ENCODE results near the gene DBI. TPM values are rescaled to one million over a fixed set of nuclear protein-coding genes. Genes with fewer than 3 reads are reported as not detected.
A peak's percentile ranks its signal among the peaks of the same experiment; 100 is the strongest.
"Not testable (repeated sequence)": the region's sequence is repeated elsewhere in the genome, so short reads cannot be mapped to it uniquely, and the experiment has no call there.

DBI gene
- total RNA-seq, 1 donor = 46.8 TPM

DNA sequence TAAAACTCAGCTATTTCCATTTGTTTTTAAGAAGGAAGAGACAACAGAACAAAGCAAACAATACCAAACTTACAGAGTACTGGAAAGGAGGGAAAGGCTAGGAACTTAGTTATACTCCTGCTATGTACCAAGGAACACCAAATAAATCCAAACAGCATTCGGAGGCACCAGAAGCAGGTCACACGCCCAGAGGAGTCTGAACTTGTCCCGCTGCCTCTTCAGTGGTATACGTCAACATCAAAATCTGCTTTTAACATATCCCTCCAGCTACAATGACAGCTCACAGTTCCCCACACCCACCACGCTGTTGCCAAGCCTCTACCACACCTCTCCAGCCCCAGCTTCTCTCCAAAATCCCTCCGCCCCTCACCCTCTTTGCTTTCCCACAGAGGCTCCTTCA is 17.5 kb upstream of the DBI start:
- H3K27me3 ChIP-seq (ENCODE audit: insufficient read depth, low read length) = no peaks in the 10 kb centered on the region
- H3K4me1 ChIP-seq (ENCODE audit: insufficient read depth, low read length) = peaks cover 3% of the 10 kb centered on the region
- no peak overlapping the region for H3K4me3 ChIP-seq (ENCODE audit: low read length)
- no peaks in the 10 kb centered on the region for H3K9me3 ChIP-seq (ENCODE audit: low read depth, low read length)

DNA sequence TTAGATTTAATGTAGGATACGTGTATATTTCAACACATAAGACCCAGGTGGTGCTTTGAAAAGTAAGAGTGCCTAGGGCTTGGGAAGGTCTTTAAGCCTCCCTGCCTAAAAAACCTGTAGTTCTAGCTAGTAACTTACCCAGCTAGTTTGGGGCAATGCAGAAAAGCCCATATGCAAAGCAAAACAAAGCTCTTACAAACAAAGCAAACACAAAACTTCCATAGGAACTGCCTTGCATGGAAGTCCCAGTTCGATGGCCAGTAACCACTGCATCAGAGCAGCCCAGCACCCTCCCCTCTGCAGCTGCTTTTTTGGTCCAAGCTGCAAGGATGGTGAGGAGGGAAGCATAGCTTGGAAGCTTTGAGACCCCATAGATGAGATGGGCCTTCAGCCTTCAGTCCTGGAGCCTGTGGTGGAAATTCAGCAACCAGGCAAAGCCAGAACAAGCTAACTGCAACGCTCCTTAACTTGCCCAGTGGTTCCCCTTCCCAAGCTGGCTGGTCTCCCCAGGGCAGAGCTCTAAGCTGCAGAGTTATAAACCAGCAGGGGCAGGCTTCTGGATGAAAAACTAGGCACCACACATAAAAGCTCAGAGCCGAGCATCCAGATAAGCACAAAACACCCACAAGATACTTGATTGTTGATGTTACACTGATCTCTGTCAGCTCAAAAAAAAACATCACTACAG is 16.3 kb upstream of the DBI start:
- H3K4me1 ChIP-seq (ENCODE audit: insufficient read depth, low read length) = peaks cover 8% of the 10 kb centered on the region
- H3K4me3 ChIP-seq (ENCODE audit: low read length) = no peak overlapping the region
- H3K27me3 ChIP-seq (ENCODE audit: insufficient read depth, low read length) = no peaks in the 10 kb centered on the region
- no peaks in the 10 kb centered on the region for H3K9me3 ChIP-seq (ENCODE audit: low read depth, low read length)

DNA sequence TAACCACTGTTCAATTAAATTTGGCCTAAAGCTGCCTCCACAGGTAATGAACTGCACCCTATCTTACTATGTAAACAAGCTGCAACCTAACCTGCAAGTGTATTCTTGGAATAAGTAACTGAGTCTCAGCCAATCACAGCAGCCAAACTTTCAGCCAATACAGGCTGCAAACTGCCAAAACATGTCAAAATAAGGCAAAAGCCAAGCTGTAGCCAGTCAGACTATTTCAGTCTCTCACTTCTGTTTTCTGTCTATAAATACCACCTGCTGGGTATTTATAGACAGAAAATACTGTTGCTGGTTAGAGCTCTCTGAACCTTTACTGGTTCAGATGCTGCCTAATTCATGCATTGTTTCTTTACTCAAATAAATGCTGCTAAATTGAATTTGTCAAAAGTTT is 14.4 kb upstream of the DBI start:
- Histone ChIP-seq H3K4me3 (ENCODE audit: low read length) (no peak overlapping the region), H3K9me3 (ENCODE audit: low read depth, low read length) (no peaks in the 10 kb centered on the region), H3K4me1 (ENCODE audit: insufficient read depth, low read length) (peaks cover 17% of the 10 kb centered on the region), H3K27me3 (ENCODE audit: insufficient read depth, low read length) (no peaks in the 10 kb centered on the region)

DNA sequence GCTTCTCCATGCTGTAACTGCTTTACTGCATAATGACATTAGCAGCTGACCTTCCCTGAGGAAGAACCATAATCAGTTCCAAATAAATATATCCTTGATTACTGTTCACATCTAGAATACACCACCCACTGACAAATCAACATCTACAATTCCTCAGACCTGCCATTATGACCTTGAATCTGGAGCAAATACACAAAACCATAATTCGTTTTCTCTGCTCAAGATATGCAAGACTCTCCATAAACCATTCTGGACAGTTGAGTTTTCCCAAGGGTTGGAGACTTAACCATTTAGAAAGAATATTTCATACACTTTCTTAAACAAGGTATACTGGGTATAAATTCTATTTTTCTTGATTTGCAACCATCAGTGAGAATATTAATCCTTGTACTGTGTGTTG is 11.9 kb upstream of the DBI start:
- H3K4me1 ChIP-seq (ENCODE audit: insufficient read depth, low read length) = peaks cover 17% of the 10 kb centered on the region
- H3K4me3 ChIP-seq (ENCODE audit: low read length) = no peak overlapping the region
- no peaks in the 10 kb centered on the region for H3K27me3 ChIP-seq (ENCODE audit: insufficient read depth, low read length)
- no peaks in the 10 kb centered on the region for H3K9me3 ChIP-seq (ENCODE audit: low read depth, low read length)

DNA sequence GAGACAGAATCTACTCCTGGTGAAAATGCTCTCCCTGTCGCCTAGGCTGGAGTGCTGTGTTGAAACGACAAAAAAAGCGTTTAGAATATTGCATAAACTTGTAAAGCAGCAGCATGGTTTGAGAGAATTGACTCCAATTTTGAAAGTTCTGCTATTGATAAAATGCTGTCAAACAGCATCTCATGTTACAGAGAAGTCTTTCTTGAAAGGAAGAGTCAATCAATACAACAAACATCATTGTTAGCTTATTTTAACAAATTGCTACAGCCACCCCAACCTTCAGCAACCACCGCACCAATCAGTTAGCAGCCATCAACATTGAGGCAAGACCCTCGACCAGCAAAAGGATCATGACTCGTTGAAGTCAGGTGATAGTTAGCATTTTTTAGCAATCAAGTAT is 7.0 kb upstream of the DBI start:
- peaks cover 29% of the 10 kb centered on the region for H3K4me1 ChIP-seq (ENCODE audit: insufficient read depth, low read length)
- no peak overlapping the region for H3K4me3 ChIP-seq (ENCODE audit: low read length)
- no peaks in the 10 kb centered on the region for H3K9me3 ChIP-seq (ENCODE audit: low read depth, low read length)
- H3K27me3 ChIP-seq (ENCODE audit: insufficient read depth, low read length) = no peaks in the 10 kb centered on the region

DNA sequence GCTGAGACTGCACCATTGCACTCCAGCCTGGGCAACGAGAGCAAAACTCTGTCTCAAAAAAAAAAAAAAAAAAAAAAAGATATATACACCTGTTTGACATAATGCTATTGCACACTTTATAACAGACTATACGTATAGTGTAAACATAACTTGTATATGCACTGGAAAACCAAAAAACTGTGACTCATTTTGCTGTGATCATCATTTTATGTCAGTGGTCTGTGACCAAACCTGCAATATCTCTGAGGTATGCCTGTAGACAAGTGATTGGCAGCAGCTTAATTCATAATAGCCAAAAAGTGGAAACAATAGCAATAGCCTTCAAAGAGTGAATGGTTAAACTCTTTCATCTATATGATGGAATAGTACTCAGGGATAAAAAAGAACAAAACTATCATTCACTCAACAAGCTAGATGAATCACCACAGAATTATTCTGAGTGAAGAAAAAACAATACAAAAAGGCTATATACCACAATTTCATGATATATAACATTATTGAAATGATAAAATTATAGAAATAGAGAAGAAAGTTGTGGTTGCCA is 6.3 kb upstream of the DBI start:
- Histone ChIP-seq H3K4me1 (ENCODE audit: insufficient read depth, low read length) (peaks cover 31% of the 10 kb centered on the region), H3K27me3 (ENCODE audit: insufficient read depth, low read length) (no peaks in the 10 kb centered on the region), H3K9me3 (ENCODE audit: low read depth, low read length) (no peaks in the 10 kb centered on the region), H3K4me3 (ENCODE audit: low read length) (no peak overlapping the region)

DNA sequence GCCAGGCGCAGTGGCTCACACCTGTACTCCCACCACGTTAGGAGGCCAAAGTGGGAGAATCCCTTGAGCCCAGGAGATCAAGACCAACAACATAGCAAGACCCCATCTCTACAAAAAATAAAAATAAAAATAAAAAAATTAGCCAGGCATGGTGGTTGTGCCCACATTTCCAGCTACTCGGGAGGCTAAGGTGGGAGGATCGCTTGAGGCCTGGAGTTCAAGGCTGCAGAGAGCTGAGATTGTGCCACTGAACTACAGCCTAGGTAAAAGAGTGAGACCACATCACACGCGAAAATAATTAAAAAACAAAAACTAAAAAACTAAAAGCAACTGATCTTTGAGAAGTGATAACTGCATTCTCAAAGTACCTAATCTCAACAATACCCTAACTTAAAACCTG is 2.0 kb upstream of the DBI start:
- Histone ChIP-seq H3K9me3 (ENCODE audit: low read depth, low read length) (no peaks in the 10 kb centered on the region), H3K27me3 (ENCODE audit: insufficient read depth, low read length) (no peaks in the 10 kb centered on the region), H3K4me1 (ENCODE audit: insufficient read depth, low read length) (peaks cover 50% of the 10 kb centered on the region), H3K4me3 (ENCODE audit: low read length) (no peak overlapping the region)

DNA sequence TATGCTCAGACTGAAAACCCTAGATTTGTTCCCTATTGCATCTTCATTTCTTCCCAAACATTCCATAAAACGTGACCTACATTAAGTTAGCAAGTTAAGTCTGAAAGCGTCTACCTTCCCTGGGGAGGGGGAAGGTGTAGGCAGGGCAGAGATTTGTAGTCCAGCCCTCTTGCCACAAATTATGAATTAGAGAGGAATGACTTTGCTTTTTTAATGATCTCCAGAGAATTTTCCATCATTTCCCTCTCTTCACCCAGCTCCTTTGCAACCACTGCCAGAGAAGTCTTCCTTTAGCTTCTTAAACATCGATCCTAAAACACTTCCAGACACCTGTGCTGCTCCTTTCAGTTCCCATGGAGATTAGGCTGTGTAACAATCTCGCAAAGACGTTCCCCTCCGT is 1.3 kb upstream of the DBI start:
- Histone ChIP-seq H3K4me1 (ENCODE audit: insufficient read depth, low read length) (peaks cover 50% of the 10 kb centered on the region), H3K4me3 (ENCODE audit: low read length) (peak overlapping the region; percentile 87), H3K9me3 (ENCODE audit: low read depth, low read length) (no peaks in the 10 kb centered on the region), H3K27me3 (ENCODE audit: insufficient read depth, low read length) (no peaks in the 10 kb centered on the region)

DNA sequence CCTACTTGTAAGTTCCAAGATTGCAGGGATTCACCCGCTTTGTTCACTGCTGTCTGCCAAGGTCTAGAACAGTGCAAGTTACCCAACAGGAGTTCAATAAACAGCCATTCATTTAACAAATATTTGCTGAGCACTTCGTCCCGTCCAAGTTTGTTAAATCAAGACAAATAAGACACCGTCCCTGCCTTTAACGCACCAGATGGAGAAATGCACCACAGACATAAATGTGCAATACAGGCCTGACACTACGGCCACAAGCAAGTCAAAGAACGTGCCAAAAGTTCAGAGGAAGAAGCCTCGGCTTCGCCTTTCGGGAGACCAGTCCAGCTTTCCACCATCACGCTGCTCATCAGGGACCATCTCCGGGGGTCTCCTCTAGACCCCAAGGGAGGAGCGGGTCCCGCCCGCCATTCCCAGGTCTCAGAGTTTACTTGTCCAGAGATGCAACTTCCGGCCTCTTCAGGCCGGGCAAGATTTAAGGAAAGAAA is 572 bp upstream of the DBI start:
- Histone ChIP-seq H3K4me3 (ENCODE audit: low read length) (peak overlapping the region; percentile 87), H3K4me1 (ENCODE audit: insufficient read depth, low read length) (peaks cover 50% of the 10 kb centered on the region), H3K27me3 (ENCODE audit: insufficient read depth, low read length) (no peaks in the 10 kb centered on the region), H3K9me3 (ENCODE audit: low read depth, low read length) (no peaks in the 10 kb centered on the region)

DNA sequence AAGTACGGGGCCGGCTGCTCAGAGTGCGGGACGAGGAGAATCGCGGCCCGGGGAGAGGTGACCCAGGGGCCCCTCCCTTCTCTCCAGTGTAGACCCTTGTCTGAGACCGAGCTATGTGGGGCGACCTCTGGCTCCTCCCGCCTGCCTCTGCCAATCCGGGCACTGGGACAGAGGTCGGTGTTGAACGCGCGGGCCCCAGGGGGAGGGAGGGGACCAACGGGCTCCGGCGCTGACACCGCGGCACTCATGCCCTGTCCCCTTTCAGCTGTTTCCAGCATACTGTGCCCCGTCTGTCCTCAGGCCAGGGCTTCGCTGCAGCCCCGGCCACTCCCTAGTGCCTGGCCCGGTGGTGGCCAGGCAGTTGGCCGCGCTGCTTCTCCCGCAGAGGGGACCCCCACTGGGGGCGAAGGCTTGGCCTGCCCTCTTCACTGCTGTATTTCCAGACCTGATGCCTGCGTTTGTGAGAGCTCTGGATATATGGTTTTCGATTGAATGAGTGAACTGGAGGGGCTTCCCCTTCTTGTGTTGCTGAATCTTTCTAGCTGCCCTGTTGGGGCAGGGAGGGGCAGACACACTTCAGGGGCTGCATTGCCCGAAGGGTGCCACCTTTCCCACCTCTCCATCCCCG is 809 bp downstream of the DBI start:
- peaks cover 44% of the 10 kb centered on the region for H3K4me1 ChIP-seq (ENCODE audit: insufficient read depth, low read length)
- peak overlapping the region; percentile 87 for H3K4me3 ChIP-seq (ENCODE audit: low read length)
- no peaks in the 10 kb centered on the region for H3K27me3 ChIP-seq (ENCODE audit: insufficient read depth, low read length)
- H3K9me3 ChIP-seq (ENCODE audit: low read depth, low read length) = no peaks in the 10 kb centered on the region

DNA sequence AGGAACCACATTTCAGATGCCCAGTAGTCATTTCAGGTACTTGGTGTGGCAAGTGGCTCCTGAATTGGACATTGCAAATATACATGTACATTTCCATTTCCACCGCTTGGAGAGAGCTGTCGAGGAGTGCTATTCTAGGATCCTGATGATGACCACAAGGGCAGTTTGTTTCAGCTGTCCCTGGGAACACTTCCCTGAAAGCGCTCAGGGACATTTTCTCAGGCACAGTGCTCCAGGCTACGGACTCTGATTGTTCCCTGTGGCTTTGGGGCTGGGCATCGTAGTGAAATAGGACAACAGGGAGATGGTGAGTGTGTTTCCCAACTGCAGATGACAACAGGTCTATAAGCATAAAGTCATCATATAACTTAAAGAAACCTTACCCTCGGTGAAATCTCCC is 3.1 kb downstream of the DBI start:
- no peak overlapping the region for H3K4me3 ChIP-seq (ENCODE audit: low read length)

DNA sequence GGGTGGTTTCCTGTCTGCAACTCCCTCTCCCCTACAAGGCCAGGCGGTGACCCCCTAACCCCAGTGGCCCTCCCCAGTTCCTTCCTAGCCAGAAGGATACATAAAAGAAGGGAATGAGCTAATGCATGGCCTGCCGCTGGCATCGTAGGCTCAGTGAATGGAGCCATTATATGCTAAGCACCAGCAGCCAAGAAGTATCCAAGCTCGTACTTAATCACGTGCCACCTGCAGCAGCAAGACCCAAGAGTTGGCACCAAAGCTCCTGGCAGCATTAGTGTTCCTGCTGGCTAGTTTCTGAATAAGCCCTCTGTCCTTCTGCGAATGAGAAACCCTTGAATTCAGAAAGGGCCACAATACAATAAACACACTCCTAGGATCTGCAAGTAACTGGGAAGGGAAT is 4.3 kb downstream of the DBI start:
- Histone ChIP-seq H3K9me3 (ENCODE audit: low read depth, low read length) (no peaks in the 10 kb centered on the region), H3K27me3 (ENCODE audit: insufficient read depth, low read length) (no peaks in the 10 kb centered on the region), H3K4me3 (ENCODE audit: low read length) (no peak overlapping the region), H3K4me1 (ENCODE audit: insufficient read depth, low read length) (peaks cover 22% of the 10 kb centered on the region)

More for the DNA sequence above, 3.1 kb downstream of the DBI start:
- Histone ChIP-seq H3K9me3 (ENCODE audit: low read depth, low read length) (no peaks in the 10 kb centered on the region), H3K4me1 (ENCODE audit: insufficient read depth, low read length) (peaks cover 34% of the 10 kb centered on the region), H3K27me3 (ENCODE audit: insufficient read depth, low read length) (no peaks in the 10 kb centered on the region)

DNA sequence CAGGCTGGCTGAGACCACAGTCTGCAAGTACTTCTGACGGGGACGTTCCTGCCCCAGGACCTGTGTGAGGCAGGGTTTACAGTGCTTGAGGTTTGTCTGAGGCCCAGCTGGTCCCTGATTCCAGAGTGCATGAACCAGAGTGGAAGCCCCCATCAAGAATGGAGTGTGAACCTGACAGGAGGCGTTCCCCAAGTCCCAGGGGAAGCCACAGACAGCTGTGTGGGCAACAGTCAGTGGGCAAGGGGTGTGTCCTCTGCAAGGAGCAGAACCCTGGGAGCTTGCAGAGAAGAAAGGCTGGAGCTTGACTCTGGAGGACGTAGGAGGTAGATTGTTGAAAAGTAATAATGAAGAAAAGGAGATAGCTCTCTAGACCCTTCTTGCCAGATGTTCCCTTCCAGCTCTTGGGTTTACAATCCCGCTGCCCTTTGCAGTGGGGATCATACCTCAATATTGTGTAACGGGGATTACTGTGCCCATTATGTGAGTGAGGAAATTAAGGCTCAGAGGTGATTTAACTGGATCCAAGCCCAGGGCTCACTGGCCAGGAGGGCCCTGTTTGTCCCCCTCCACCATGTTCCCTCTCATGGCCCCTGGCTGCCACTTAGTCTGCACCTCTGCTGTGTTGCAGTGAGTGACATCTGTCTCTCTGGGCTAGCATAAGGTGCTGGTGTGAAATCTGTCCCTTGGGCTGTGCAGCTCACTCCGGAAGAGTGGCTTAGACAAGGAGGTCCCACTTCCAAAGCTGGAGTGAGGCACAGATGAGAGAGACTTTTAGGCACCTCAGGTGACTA is 6.2 kb downstream of the DBI start:
- H3K4me1 ChIP-seq (ENCODE audit: insufficient read depth, low read length) = peaks cover 13% of the 10 kb centered on the region
- H3K27me3 ChIP-seq (ENCODE audit: insufficient read depth, low read length) = no peaks in the 10 kb centered on the region
- no peaks in the 10 kb centered on the region for H3K9me3 ChIP-seq (ENCODE audit: low read depth, low read length)
- no peak overlapping the region for H3K4me3 ChIP-seq (ENCODE audit: low read length)

DNA sequence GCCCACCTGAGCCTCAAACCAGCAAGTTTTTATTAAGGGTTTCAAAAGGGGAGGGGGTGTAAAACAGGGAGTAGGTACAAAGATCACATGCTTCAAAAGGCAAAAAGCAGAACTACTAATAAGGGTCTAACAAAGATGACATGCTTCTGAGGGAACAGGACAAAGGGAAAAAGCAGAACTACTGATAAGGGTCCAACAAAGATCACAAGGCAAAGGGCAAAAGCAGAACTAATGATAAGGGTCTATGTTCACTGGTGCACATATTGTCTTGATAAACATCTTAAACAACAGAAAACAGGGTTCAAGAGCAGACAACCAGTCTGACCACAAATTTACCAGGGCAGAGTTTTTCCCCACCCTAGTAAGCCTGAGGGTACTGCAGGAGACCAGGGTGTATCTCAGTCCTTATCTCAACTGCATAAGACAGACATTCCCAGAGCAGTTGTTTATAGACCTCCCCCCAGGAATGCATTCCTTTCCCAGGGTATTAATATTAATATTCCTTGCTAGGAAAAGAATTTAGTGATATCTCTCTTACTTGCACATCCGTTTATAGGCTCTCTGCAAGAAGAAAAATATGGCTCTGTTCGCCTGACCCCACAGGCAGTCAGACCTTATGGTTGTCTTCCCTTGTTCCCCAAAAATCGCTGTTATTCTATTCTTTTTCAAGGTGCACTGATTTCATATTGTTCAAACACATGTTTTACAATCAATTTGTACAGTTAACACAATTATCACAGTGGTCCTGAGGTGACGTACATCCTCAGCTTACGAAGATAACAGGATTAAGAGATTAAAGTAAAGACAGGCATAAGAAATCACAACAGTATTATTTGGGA is 7.3 kb downstream of the DBI start:
- not testable (repeated sequence) for H3K9me3 ChIP-seq (ENCODE audit: low read depth, low read length); H3K4me1 ChIP-seq (ENCODE audit: insufficient read depth, low read length); H3K4me3 ChIP-seq (ENCODE audit: low read length); H3K27me3 ChIP-seq (ENCODE audit: insufficient read depth, low read length)
